ENCODE data around the gene NR2F1.

NR2F1 gene

DNA sequence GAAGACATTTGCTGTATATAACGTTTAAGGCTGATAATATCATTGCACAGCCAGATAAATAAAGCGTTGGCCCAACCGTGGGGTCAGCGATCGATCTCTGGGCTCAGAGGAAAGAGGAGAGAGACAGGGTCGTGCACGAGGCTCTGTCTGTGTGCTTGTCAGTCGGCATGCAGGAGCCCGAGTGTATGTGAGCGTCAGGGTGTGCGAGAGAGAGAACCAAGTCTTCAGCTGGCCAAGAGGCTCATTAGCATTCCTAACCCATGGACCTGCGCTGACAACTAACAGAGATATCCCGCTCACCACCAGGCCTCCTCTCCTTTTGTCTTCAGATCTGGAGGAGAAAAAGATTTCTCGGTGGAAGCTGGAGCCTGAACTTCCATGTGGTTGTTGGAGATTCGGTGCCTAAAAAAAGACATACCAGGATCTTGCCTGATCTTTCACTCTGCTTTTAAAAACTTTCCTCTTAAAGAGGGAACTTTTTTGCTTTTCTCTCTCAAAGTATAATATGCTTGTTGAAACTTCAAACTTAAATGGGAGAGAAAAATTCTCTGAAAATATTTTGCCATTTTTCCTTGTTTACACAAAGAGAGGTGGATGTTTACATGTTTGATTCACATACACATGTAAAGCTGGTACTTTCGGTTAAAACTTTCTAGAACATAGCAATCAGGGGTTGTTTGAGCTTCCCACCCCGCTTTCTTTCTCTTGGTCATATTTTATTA, 16.5 kb downstream of the NR2F1 start (continued):
- TF ChIP-seq, protein P1, sequence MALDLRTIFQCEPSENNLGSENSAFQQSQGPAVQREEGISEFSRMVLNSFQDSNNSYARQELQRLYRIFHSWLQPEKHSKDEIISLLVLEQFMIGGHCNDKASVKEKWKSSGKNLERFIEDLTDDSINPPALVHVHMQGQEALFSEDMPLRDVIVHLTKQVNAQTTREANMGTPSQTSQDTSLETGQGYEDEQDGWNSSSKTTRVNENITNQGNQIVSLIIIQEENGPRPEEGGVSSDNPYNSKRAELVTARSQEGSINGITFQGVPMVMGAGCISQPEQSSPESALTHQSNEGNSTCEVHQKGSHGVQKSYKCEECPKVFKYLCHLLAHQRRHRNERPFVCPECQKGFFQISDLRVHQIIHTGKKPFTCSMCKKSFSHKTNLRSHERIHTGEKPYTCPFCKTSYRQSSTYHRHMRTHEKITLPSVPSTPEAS (tag by site-specific recombination; IDR thresholded peaks at IDR 0.05), result peak; percentile 76
- TF ChIP-seq ZSCAN30 (tag by site-specific recombination; IDR thresholded peaks at IDR 0.05) (0 out of 2 replicates have a peak, but pooled peaks have one; percentile 17), ZNF791 (tag by site-specific recombination; IDR thresholded peaks at IDR 0.05) (no peak), ZNF19 (tag by site-specific recombination; IDR thresholded peaks at IDR 0.05; ENCODE audit: low read depth) (no peak), ZNF366 (tag by site-specific recombination; conservative IDR thresholded peaks at IDR 0.05) (0 out of 2 replicates have a peak, but pooled peaks have one; percentile 15), IKZF3 (tag by site-specific recombination; IDR thresholded peaks at IDR 0.05) (0 out of 2 replicates have a peak, but pooled peaks have one; percentile 15), ZNF76 (tag by site-specific recombination; IDR thresholded peaks at IDR 0.05; ENCODE audit: borderline replicate concordance, low read depth) (0 out of 2 replicates have a peak, but pooled peaks have one; percentile 22), ZNF501 (tag by site-specific recombination; IDR thresholded peaks at IDR 0.05) (0 out of 2 replicates have a peak, but pooled peaks have one; percentile 33), FEZF1 (tag by site-specific recombination; IDR thresholded peaks at IDR 0.05) (no peak), ZNF600 (tag by site-specific recombination; IDR thresholded peaks at IDR 0.05) (peak; percentile 60)
- TF ChIP-seq, protein P2, sequence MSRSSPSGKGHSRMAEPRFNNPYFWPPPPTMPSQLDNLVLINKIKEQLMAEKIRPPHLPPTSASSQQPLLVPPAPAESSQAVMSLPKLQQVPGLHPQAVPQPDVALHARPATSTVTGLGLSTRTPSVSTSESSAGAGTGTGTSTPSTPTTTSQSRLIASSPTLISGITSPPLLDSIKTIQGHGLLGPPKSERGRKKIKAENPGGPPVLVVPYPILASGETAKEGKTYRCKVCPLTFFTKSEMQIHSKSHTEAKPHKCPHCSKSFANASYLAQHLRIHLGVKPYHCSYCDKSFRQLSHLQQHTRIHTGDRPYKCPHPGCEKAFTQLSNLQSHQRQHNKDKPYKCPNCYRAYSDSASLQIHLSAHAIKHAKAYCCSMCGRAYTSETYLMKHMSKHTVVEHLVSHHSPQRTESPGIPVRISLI (tag by site-specific recombination; IDR thresholded peaks at IDR 0.05), result no peak

DNA sequence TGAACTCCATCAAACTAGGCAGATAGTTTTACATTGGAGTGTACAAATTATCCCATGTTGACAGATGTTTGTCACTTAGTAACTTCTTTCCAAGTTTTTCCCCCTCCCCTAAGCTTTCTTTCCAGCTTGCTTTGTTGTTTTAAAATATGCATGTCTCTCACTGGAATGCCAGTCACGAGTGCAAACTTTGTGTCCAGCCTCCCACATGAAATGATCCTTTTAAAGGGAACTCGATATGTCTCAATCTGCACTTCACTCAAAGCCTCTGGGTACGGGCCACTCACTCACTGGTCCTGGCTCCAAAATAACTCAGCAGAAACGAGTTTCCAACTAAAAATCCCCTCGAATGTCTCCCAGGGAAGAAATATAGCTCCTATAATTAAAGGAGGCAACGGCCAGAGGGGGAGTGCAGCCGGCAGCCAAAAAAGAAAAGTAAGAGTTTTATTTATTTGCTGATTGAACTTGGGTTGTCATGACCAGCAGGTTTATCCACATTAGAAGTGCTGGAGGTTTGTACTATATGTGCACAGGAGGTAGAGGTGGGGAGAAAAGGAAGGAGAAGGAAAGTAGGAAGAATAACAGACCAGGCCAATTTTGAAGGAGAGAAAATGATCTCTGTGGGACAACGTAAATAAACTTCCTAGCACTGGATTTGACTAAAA, 17.5 kb downstream of the NR2F1 start:
- ChIA-PET CTCF (interaction anchor here (0.7 to 2.6 kb wide), 2 partner anchors 89 to 200 kb away, joined by 3 to 16 read pairs; no protein-coding TSS in a partner anchor), POLR2A (interaction anchor here (1.9 kb wide), 1 partner anchor 15 kb away, joined by 8 read pairs; no protein-coding TSS in a partner anchor)
- Histone ChIP-seq H3K27ac (ENCODE audit: extremely low read depth, low read depth, low read length) (peak overlapping the region; percentile 57), H3K9me3 (ENCODE audit: control insufficient read depth, insufficient read depth, low read depth, low read length) (no peaks in the 10 kb centered on the region), H3K4me3 (ENCODE audit: low read depth, low read length) (no peak overlapping the region), H3K36me3 (ENCODE audit: control insufficient read depth in 2 of 2, insufficient read depth in 1 of 2, low read length in 2 of 2) (no peaks in the 10 kb centered on the region), H3K4me1 (ENCODE audit: control insufficient read depth, insufficient read depth, low read length) (peaks cover 40% of the 10 kb centered on the region)
- TF ChIP-seq GFI1B (tag by site-specific recombination; IDR thresholded peaks at IDR 0.05), result no peak
- no peak for TF ChIP-seq ZNF324 (tag by site-specific recombination; IDR thresholded peaks at IDR 0.05)
- no peak for TF ChIP-seq ZFP41 (tag by site-specific recombination; IDR thresholded peaks at IDR 0.05; ENCODE audit: borderline replicate concordance)
- TF ChIP-seq ZNF133 (tag by site-specific recombination; IDR thresholded peaks at IDR 0.05), result no peak
- TF ChIP-seq ZNF280D (tag by site-specific recombination; IDR thresholded peaks at IDR 0.05), result no peak
- TF ChIP-seq PRDM1 (tag by site-specific recombination; IDR thresholded peaks at IDR 0.05), result no peak
- TF ChIP-seq ZNF501 (tag by site-specific recombination; IDR thresholded peaks at IDR 0.05), result 0 out of 2 replicates have a peak, but pooled peaks have one; percentile 46
- TF ChIP-seq ZNF433 (tag by site-specific recombination; IDR thresholded peaks at IDR 0.05; ENCODE audit: low read depth), result no peak
- no peak for TF ChIP-seq CTCF (tag by site-specific recombination; IDR thresholded peaks at IDR 0.05)
- TF ChIP-seq ZNF292 (tag by site-specific recombination; IDR thresholded peaks at IDR 0.05; ENCODE audit: borderline replicate concordance, low read depth), result no peak
- TF ChIP-seq EGR2 (tag by site-specific recombination; IDR thresholded peaks at IDR 0.05; ENCODE audit: low read depth), result 0 out of 2 replicates have a peak, but pooled peaks have one; percentile 23
- peak; percentile 8; the same call in 1 of the 2 replicates for TF ChIP-seq ZSCAN30 (tag by site-specific recombination; IDR thresholded peaks at IDR 0.05)
- no peak for TF ChIP-seq ZBTB10 (tag by site-specific recombination; IDR thresholded peaks at IDR 0.05)
- TF ChIP-seq ZNF426 (tag by site-specific recombination; IDR thresholded peaks at IDR 0.05), result no peak
